ENCODE data around the gene CENPX. TPM values are rescaled to one million over a fixed set of nuclear protein-coding genes. Genes with fewer than 3 reads are reported as not detected.

CENPX gene
- total RNA-seq, 1 donor from 2014 or later = 109 TPM

- H3K36me3 Mint-ChIP-seq (ENCODE audit: low read depth) = no peaks in the 10 kb centered on the region
- no peaks in the 10 kb centered on the region for H3K9me3 Mint-ChIP-seq
- H3K27ac Mint-ChIP-seq = no peak overlapping the region
- intact Hi-C loops (cut with micrococcal nuclease) = no loop called here
- no peaks in the 10 kb centered on the region for H3K4me1 Mint-ChIP-seq (ENCODE audit: low read depth)
- DNase-seq (ENCODE audit: low spot score) = no peak
- no peak overlapping the region for H3K4me3 Mint-ChIP-seq
- no peaks in the 10 kb centered on the region for H3K27me3 Mint-ChIP-seq (ENCODE audit: insufficient read depth)
Observed at GRCh38 chr17:81996757-81997441, 25.8 kb downstream of the CENPX start.

- Mint-ChIP-seq H3K9me3 (no peaks in the 10 kb centered on the region), H3K27ac (no peak overlapping the region), H3K27me3 (ENCODE audit: insufficient read depth) (no peaks in the 10 kb centered on the region), H3K4me3 (no peak overlapping the region), H3K36me3 (ENCODE audit: low read depth) (no peaks in the 10 kb centered on the region), H3K4me1 (ENCODE audit: low read depth) (no peaks in the 10 kb centered on the region)
- intact Hi-C loops (cut with micrococcal nuclease) = no loop called here
- DNase-seq (ENCODE audit: low spot score) = no peak
Observed at GRCh38 chr17:81996232-81996756, 26.4 kb downstream of the CENPX start.

- Mint-ChIP-seq H3K4me1 (ENCODE audit: low read depth) (no peaks in the 10 kb centered on the region), H3K4me3 (no peak overlapping the region), H3K36me3 (ENCODE audit: low read depth) (no peaks in the 10 kb centered on the region), H3K27ac (no peak overlapping the region), H3K27me3 (ENCODE audit: insufficient read depth) (no peaks in the 10 kb centered on the region), H3K9me3 (no peaks in the 10 kb centered on the region)
- intact Hi-C loops (cut with micrococcal nuclease) = no loop called here
- no peak for DNase-seq (ENCODE audit: low spot score)
Observed at GRCh38 chr17:81995463-81996231, 27.0 kb downstream of the CENPX start.

GRCh38 chr17:81994593-81995462, 27.9 kb downstream of the CENPX start:
- no peaks in the 10 kb centered on the region for H3K27me3 Mint-ChIP-seq (ENCODE audit: insufficient read depth)
- no peaks in the 10 kb centered on the region for H3K4me1 Mint-ChIP-seq (ENCODE audit: low read depth)
- no peak overlapping the region for H3K4me3 Mint-ChIP-seq
- no peak for DNase-seq (ENCODE audit: low spot score)
- H3K27ac Mint-ChIP-seq = no peak overlapping the region
- no peaks in the 10 kb centered on the region for H3K36me3 Mint-ChIP-seq (ENCODE audit: low read depth)
- intact Hi-C loops (cut with micrococcal nuclease) = no loop called here
- no peaks in the 10 kb centered on the region for H3K9me3 Mint-ChIP-seq

GRCh38 chr17:81993729-81994592, 28.7 kb downstream of the CENPX start:
- Mint-ChIP-seq H3K4me3 (no peak overlapping the region), H3K9me3 (no peaks in the 10 kb centered on the region), H3K4me1 (ENCODE audit: low read depth) (no peaks in the 10 kb centered on the region), H3K27me3 (ENCODE audit: insufficient read depth) (no peaks in the 10 kb centered on the region), H3K36me3 (ENCODE audit: low read depth) (no peaks in the 10 kb centered on the region), H3K27ac (no peak overlapping the region)
- intact Hi-C loops (cut with micrococcal nuclease) = no loop called here
- DNase-seq (ENCODE audit: low spot score) = no peak

- Mint-ChIP-seq H3K4me3 (no peak overlapping the region), H3K9me3 (no peaks in the 10 kb centered on the region), H3K27ac (no peak overlapping the region), H3K36me3 (ENCODE audit: low read depth) (no peaks in the 10 kb centered on the region), H3K4me1 (ENCODE audit: low read depth) (no peaks in the 10 kb centered on the region), H3K27me3 (ENCODE audit: insufficient read depth) (no peaks in the 10 kb centered on the region)
- intact Hi-C loops (cut with micrococcal nuclease) = no loop called here
- DNase-seq (ENCODE audit: low spot score) = no peak
Observed at GRCh38 chr17:81992306-81993102, 30.2 kb downstream of the CENPX start.

- Mint-ChIP-seq H3K4me3 (no peak overlapping the region), H3K27me3 (ENCODE audit: insufficient read depth) (no peaks in the 10 kb centered on the region)
- intact Hi-C loops (cut with micrococcal nuclease) = no loop called here
Observed at GRCh38 chr17:81991684-81992305, 30.9 kb downstream of the CENPX start.

GRCh38 chr17:81990836-81991683, 31.6 kb downstream of the CENPX start:
- no peak overlapping the region for H3K4me3 Mint-ChIP-seq
- H3K27ac Mint-ChIP-seq = no peak overlapping the region
- peaks cover 5% of the 10 kb centered on the region for H3K36me3 Mint-ChIP-seq (ENCODE audit: low read depth)
- H3K9me3 Mint-ChIP-seq = no peaks in the 10 kb centered on the region
- H3K4me1 Mint-ChIP-seq (ENCODE audit: low read depth) = no peaks in the 10 kb centered on the region
- intact Hi-C loops (cut with micrococcal nuclease) = no loop called here
- DNase-seq (ENCODE audit: low spot score) = no peak
- H3K27me3 Mint-ChIP-seq (ENCODE audit: insufficient read depth) = no peaks in the 10 kb centered on the region

More at GRCh38 chr17:81991684-81992305, 30.9 kb downstream of the CENPX start:
- Mint-ChIP-seq H3K36me3 (ENCODE audit: low read depth) (peaks cover under 1% of the 10 kb centered on the region), H3K27ac (no peak overlapping the region), H3K4me1 (ENCODE audit: low read depth) (no peaks in the 10 kb centered on the region), H3K9me3 (no peaks in the 10 kb centered on the region)
- no peak for DNase-seq (ENCODE audit: low spot score)

- Mint-ChIP-seq H3K4me1 (ENCODE audit: low read depth) (no peaks in the 10 kb centered on the region), H3K36me3 (ENCODE audit: low read depth) (peaks cover 12% of the 10 kb centered on the region), H3K9me3 (no peaks in the 10 kb centered on the region), H3K4me3 (no peak overlapping the region), H3K27ac (no peak overlapping the region), H3K27me3 (ENCODE audit: insufficient read depth) (no peaks in the 10 kb centered on the region)
- intact Hi-C loops (cut with micrococcal nuclease) = no loop called here
- DNase-seq (ENCODE audit: low spot score) = no peak
Observed at GRCh38 chr17:81987161-81987770, 35.4 kb downstream of the CENPX start.

- no peaks in the 10 kb centered on the region for H3K9me3 Mint-ChIP-seq
- H3K27ac Mint-ChIP-seq = no peak overlapping the region
- H3K36me3 Mint-ChIP-seq (ENCODE audit: low read depth) = peaks cover 12% of the 10 kb centered on the region
- H3K4me3 Mint-ChIP-seq = no peak overlapping the region
- no peaks in the 10 kb centered on the region for H3K4me1 Mint-ChIP-seq (ENCODE audit: low read depth)
- no peak for DNase-seq (ENCODE audit: low spot score)
- intact Hi-C loops (cut with micrococcal nuclease) = no loop called here
- H3K27me3 Mint-ChIP-seq (ENCODE audit: insufficient read depth) = no peaks in the 10 kb centered on the region
Observed at GRCh38 chr17:81986606-81987005, 36.1 kb downstream of the CENPX start.

All from activated T-helper 1 cell treated with anti-CD3 and anti-CD28 coated beads, Interleukin-12 subunit alpha, Interleukin-12 subunit beta, Interleukin-2, Interleukin-4 antibody, amounts not matched to agents 30 ng/mL and 10 ng/mL and 1 ng/mL, durations not matched to agents 14 hours and 24 hours and 36 hours (primary cell).